ENCODE results near the gene WASF3.

The WASF3 gene

GRCh38 chr13:26561067-26561466 is 3.6 kb downstream of the WASF3 start:
- no peak overlapping the region for H3K27ac Mint-ChIP-seq
- no peaks in the 10 kb centered on the region for H3K36me3 Mint-ChIP-seq (ENCODE audit: low read depth)
- no peak overlapping the region for H3K4me3 Mint-ChIP-seq
- peaks cover 13% of the 10 kb centered on the region for H3K4me1 Mint-ChIP-seq (ENCODE audit: low read depth)
- H3K27me3 Mint-ChIP-seq = peaks cover 44% of the 10 kb centered on the region
- H3K9me3 Mint-ChIP-seq = no peaks in the 10 kb centered on the region

GRCh38 chr13:26561651-26562511 is 4.4 kb downstream of the WASF3 start:
- no peak overlapping the region for H3K4me3 Mint-ChIP-seq
- peaks cover 36% of the 10 kb centered on the region for H3K27me3 Mint-ChIP-seq
- H3K36me3 Mint-ChIP-seq (ENCODE audit: low read depth) = no peaks in the 10 kb centered on the region
- no peaks in the 10 kb centered on the region for H3K9me3 Mint-ChIP-seq
- H3K4me1 Mint-ChIP-seq (ENCODE audit: low read depth) = peaks cover 12% of the 10 kb centered on the region
- no peak overlapping the region for H3K27ac Mint-ChIP-seq

GRCh38 chr13:26562512-26562890 is 5.0 kb downstream of the WASF3 start:
- Mint-ChIP-seq H3K27me3 (peaks cover 33% of the 10 kb centered on the region), H3K4me1 (ENCODE audit: low read depth) (peaks cover 9% of the 10 kb centered on the region), H3K36me3 (ENCODE audit: low read depth) (no peaks in the 10 kb centered on the region), H3K4me3 (no peak overlapping the region), H3K27ac (no peak overlapping the region), H3K9me3 (no peaks in the 10 kb centered on the region)

GRCh38 chr13:26563713-26564112 is 6.2 kb downstream of the WASF3 start:
- Mint-ChIP-seq H3K27me3 (peaks cover 37% of the 10 kb centered on the region), H3K27ac (no peak overlapping the region), H3K4me3 (no peak overlapping the region), H3K9me3 (no peaks in the 10 kb centered on the region), H3K36me3 (ENCODE audit: low read depth) (no peaks in the 10 kb centered on the region), H3K4me1 (ENCODE audit: low read depth) (peaks cover 4% of the 10 kb centered on the region)

GRCh38 chr13:26568132-26568815 is 10.8 kb downstream of the WASF3 start:
- H3K4me1 Mint-ChIP-seq (ENCODE audit: low read depth) = no peaks in the 10 kb centered on the region
- no peak overlapping the region for H3K4me3 Mint-ChIP-seq
- H3K9me3 Mint-ChIP-seq = no peaks in the 10 kb centered on the region
- H3K36me3 Mint-ChIP-seq (ENCODE audit: low read depth) = no peaks in the 10 kb centered on the region
- peaks cover 28% of the 10 kb centered on the region for H3K27me3 Mint-ChIP-seq
- no peak overlapping the region for H3K27ac Mint-ChIP-seq

- H3K4me1 Mint-ChIP-seq (ENCODE audit: low read depth) = no peaks in the 10 kb centered on the region
- no peaks in the 10 kb centered on the region for H3K36me3 Mint-ChIP-seq (ENCODE audit: low read depth)
- H3K4me3 Mint-ChIP-seq = no peak overlapping the region
- peaks cover 17% of the 10 kb centered on the region for H3K27me3 Mint-ChIP-seq
- peaks cover 4% of the 10 kb centered on the region for H3K9me3 Mint-ChIP-seq
- H3K27ac Mint-ChIP-seq = no peak overlapping the region
These were observed 14.0 kb downstream of the WASF3 start for GRCh38 chr13:26571518-26571917.

GRCh38 chr13:26575244-26575643 is 17.8 kb downstream of the WASF3 start:
- Mint-ChIP-seq H3K36me3 (ENCODE audit: low read depth) (no peaks in the 10 kb centered on the region), H3K27me3 (peaks cover 16% of the 10 kb centered on the region), H3K4me3 (no peak overlapping the region), H3K27ac (no peak overlapping the region), H3K9me3 (peaks cover 9% of the 10 kb centered on the region), H3K4me1 (ENCODE audit: low read depth) (no peaks in the 10 kb centered on the region)

- Mint-ChIP-seq H3K4me3 (no peak overlapping the region), H3K27me3 (peaks cover 21% of the 10 kb centered on the region), H3K4me1 (ENCODE audit: low read depth) (no peaks in the 10 kb centered on the region), H3K9me3 (peaks cover 9% of the 10 kb centered on the region), H3K36me3 (ENCODE audit: low read depth) (no peaks in the 10 kb centered on the region), H3K27ac (no peak overlapping the region)
These were observed 22.1 kb downstream of the WASF3 start for GRCh38 chr13:26579580-26579979.

GRCh38 chr13:26583662-26584061 is 26.2 kb downstream of the WASF3 start:
- H3K27me3 Mint-ChIP-seq = peaks cover 15% of the 10 kb centered on the region
- no peak overlapping the region for H3K27ac Mint-ChIP-seq
- H3K9me3 Mint-ChIP-seq = peaks cover under 1% of the 10 kb centered on the region
- no peak overlapping the region for H3K4me3 Mint-ChIP-seq
- H3K36me3 Mint-ChIP-seq (ENCODE audit: low read depth) = no peaks in the 10 kb centered on the region
- H3K4me1 Mint-ChIP-seq (ENCODE audit: low read depth) = no peaks in the 10 kb centered on the region

GRCh38 chr13:26584713-26585112 is 27.2 kb downstream of the WASF3 start:
- Mint-ChIP-seq H3K4me3 (no peak overlapping the region), H3K4me1 (ENCODE audit: low read depth) (no peaks in the 10 kb centered on the region), H3K36me3 (ENCODE audit: low read depth) (no peaks in the 10 kb centered on the region), H3K27me3 (peaks cover 20% of the 10 kb centered on the region), H3K9me3 (no peaks in the 10 kb centered on the region), H3K27ac (no peak overlapping the region)

GRCh38 chr13:26585136-26585535 is 27.7 kb downstream of the WASF3 start:
- H3K9me3 Mint-ChIP-seq = no peaks in the 10 kb centered on the region
- no peak overlapping the region for H3K27ac Mint-ChIP-seq
- no peaks in the 10 kb centered on the region for H3K36me3 Mint-ChIP-seq (ENCODE audit: low read depth)
- H3K4me1 Mint-ChIP-seq (ENCODE audit: low read depth) = no peaks in the 10 kb centered on the region
- peaks cover 20% of the 10 kb centered on the region for H3K27me3 Mint-ChIP-seq
- H3K4me3 Mint-ChIP-seq = no peak overlapping the region

- no peak overlapping the region for H3K4me3 Mint-ChIP-seq
- H3K27me3 Mint-ChIP-seq = peaks cover 19% of the 10 kb centered on the region
- H3K36me3 Mint-ChIP-seq (ENCODE audit: low read depth) = no peaks in the 10 kb centered on the region
- H3K9me3 Mint-ChIP-seq = no peaks in the 10 kb centered on the region
- H3K4me1 Mint-ChIP-seq (ENCODE audit: low read depth) = no peaks in the 10 kb centered on the region
- H3K27ac Mint-ChIP-seq = no peak overlapping the region
These were observed 29.8 kb downstream of the WASF3 start for GRCh38 chr13:26587251-26587650.

- H3K9me3 Mint-ChIP-seq = no peaks in the 10 kb centered on the region
These were observed 31.7 kb downstream of the WASF3 start for GRCh38 chr13:26589226-26589625.

GRCh38 chr13:26589754-26590153 is 32.3 kb downstream of the WASF3 start:
- no peaks in the 10 kb centered on the region for H3K36me3 Mint-ChIP-seq (ENCODE audit: low read depth)
- H3K27ac Mint-ChIP-seq = no peak overlapping the region
- no peaks in the 10 kb centered on the region for H3K9me3 Mint-ChIP-seq
- H3K4me3 Mint-ChIP-seq = no peak overlapping the region
- no peaks in the 10 kb centered on the region for H3K4me1 Mint-ChIP-seq (ENCODE audit: low read depth)
- H3K27me3 Mint-ChIP-seq = peaks cover 33% of the 10 kb centered on the region

More at GRCh38 chr13:26589226-26589625, 31.7 kb downstream of the WASF3 start:
- peaks cover 28% of the 10 kb centered on the region for H3K27me3 Mint-ChIP-seq
- no peaks in the 10 kb centered on the region for H3K36me3 Mint-ChIP-seq (ENCODE audit: low read depth)
- H3K27ac Mint-ChIP-seq = no peak overlapping the region
- H3K4me3 Mint-ChIP-seq = no peak overlapping the region
- no peaks in the 10 kb centered on the region for H3K4me1 Mint-ChIP-seq (ENCODE audit: low read depth)

- Mint-ChIP-seq H3K27ac (no peak overlapping the region), H3K4me1 (ENCODE audit: low read depth) (no peaks in the 10 kb centered on the region), H3K4me3 (no peak overlapping the region), H3K27me3 (peaks cover 35% of the 10 kb centered on the region), H3K9me3 (no peaks in the 10 kb centered on the region), H3K36me3 (ENCODE audit: low read depth) (no peaks in the 10 kb centered on the region)
These were observed 32.9 kb downstream of the WASF3 start for GRCh38 chr13:26590379-26590778.

Measured in stimulated activated naive CD8-positive, alpha-beta T cell treated with anti-CD3 and anti-CD28 coated beads, Interleukin-15, Interleukin-2, amounts not matched to agents 100 ng/mL and 50 ng/mL, for 24 hours (primary cell).